GM21737 (cell line): ENCODE results near the gene BCL2L15.

Experiments
- ATAC-seq: cut with Tn5 transposase; IDR thresholded peaks from one replicate; pipeline ENCODE4 v1.9.1; 2021; ENCODE audit warnings: mild to moderate bottlenecking, moderate library complexity; ENCODE audit not compliant: unreplicated experiment

Gene BCL2L15

DNA sequence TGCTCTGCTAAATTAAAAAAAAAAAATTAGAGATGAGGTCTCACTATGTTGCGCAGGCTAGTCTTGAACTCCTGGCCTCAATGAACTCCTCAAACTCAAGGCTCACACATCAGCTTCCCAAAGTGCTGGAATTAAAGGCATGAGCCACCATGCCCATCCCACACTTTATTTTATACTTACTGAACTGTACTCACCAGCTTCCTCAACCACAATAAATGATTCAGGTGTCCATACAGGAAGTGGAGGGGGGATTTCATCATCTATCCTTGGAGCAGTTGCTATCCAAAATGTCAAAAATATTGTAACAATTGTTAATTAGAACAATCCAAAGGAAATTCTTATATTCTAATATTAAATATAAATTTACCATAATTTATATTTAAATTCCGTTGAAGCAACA, 52.7 kb downstream of the BCL2L15 start:
- no peak for ATAC-seq
